HCT116 (cell line): ENCODE results near the gene MAL.

Experiments used
- CEBPB ChIP-seq: IDR thresholded peaks from 2 replicates; pipeline ENCODE4 v1.6.1; 2012; ENCODE audit warnings: low read depth
- CTCF ChIP-seq, 3 experiments: fragments of 200-600 bp in 1 of 3; sonication (generic) in 1 of 3; IDR thresholded peaks in 2 of 3; conservative IDR thresholded peaks in 1 of 3; 2 replicates each; pipeline ENCODE4 v1.5.1; 2012 to 2017; ENCODE audit warnings: low read depth in 2 of 3, low read length in 2 of 3, antibody characterized with exemption in 1 of 3, borderline replicate concordance in 1 of 3, control low read depth in 1 of 3, mild to moderate bottlenecking in 1 of 3, mixed read lengths in 1 of 3, mixed run types in 1 of 3, moderate library complexity in 1 of 3; ENCODE audit not compliant: insufficient read depth in 1 of 3
- EZH2phosphoT487 ChIP-seq: fragments of 200-600 bp; IDR thresholded peaks from 2 replicates; pipeline ENCODE4 v1.6.1; 2018; ENCODE audit warnings: antibody characterized with exemption, borderline replicate concordance
- JUND ChIP-seq: IDR thresholded peaks from 2 replicates; pipeline ENCODE4 v1.6.1; 2012
- POLR2A ChIP-seq: IDR thresholded peaks from 2 replicates; pipeline ENCODE4 v1.7.0; 2011; ENCODE audit warnings: borderline replicate concordance; ENCODE audit not compliant: insufficient read depth, insufficient read length; ENCODE audit errors: extremely low read depth
- POLR2AphosphoS5 ChIP-seq: IDR thresholded peaks from 2 replicates; pipeline ENCODE4 v1.6.1; 2011; ENCODE audit warnings: mild to moderate bottlenecking, low read depth, low read length, moderate library complexity
- REST ChIP-seq: IDR thresholded peaks from 2 replicates; pipeline ENCODE4 v1.6.1; 2012; ENCODE audit warnings: low read depth
- SIN3A ChIP-seq: IDR thresholded peaks from 2 replicates; pipeline ENCODE4 v1.6.1; 2012; ENCODE audit warnings: low read depth
- TCF7L2 ChIP-seq: IDR thresholded peaks from 2 replicates; pipeline ENCODE4 v1.7.0; 2011; ENCODE audit warnings: borderline replicate concordance, inconsistent platforms; ENCODE audit not compliant: insufficient read depth, insufficient read length; ENCODE audit errors: extremely low read depth
- YY1 ChIP-seq: IDR thresholded peaks from 2 replicates; pipeline ENCODE4 v1.6.1; 2011; ENCODE audit warnings: low read length, low read depth, moderate library complexity, mild to moderate bottlenecking; ENCODE audit not compliant: insufficient replicate concordance; ENCODE audit errors: extremely low read depth
- TF ChIP-seq, protein P1 (sequence below): IDR thresholded peaks from 2 replicates; pipeline ENCODE4 v1.6.1; 2012

- TF ChIP-seq YY1 (no peak), CEBPB (no peak), CTCF (IDR thresholded peaks at IDR 0.05 in 2 of 3, conservative IDR thresholded peaks at IDR 0.05 in 1 of 3; ENCODE audit: borderline replicate concordance in 1 of 3, insufficient read depth in 1 of 3, low read depth in 2 of 3, low read length in 2 of 3) (no peak), POLR2A (no peak), POLR2AphosphoS5 (no peak), JUND (no peak), EZH2phosphoT487 (no peak), SIN3A (no peak), REST (no peak), TCF7L2 (no peak)
- TF ChIP-seq, protein P1, sequence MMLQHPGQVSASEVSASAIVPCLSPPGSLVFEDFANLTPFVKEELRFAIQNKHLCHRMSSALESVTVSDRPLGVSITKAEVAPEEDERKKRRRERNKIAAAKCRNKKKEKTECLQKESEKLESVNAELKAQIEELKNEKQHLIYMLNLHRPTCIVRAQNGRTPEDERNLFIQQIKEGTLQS = no peak
Observed at GRCh38 chr2:95026471-95027368, 1.2 kb downstream of the MAL start.
